BE2C (cell line): ENCODE measurements around the gene AXIN1.

Experiments used
- DNase-seq: peaks from one replicate; pipeline ENCODE4 v3.0.0-alpha.2; 2020
- H3K27me3 ChIP-seq: fragments of 250-450 bp; sonication (Bioruptor Pico); 2 replicates; pipeline ENCODE4 v1.5.1; 2020; ENCODE audit warnings: mild to moderate bottlenecking
- H3K36me3 ChIP-seq: fragments of 250-450 bp; sonication (Bioruptor Pico); 2 replicates; pipeline ENCODE4 v1.5.1; 2020; ENCODE audit warnings: mild to moderate bottlenecking
- H3K4me1 ChIP-seq: fragments of 250-450 bp; sonication (Bioruptor Pico); 2 replicates; pipeline ENCODE4 v1.5.1; 2020
- H3K4me3 ChIP-seq: 2 replicates; pipeline ENCODE4 v1.5.1; 2011; ENCODE audit warnings: low read depth, low read length
- H3K9me3 ChIP-seq: fragments of 250-450 bp; sonication (Bioruptor Pico); 2 replicates; pipeline ENCODE4 v1.5.1; 2020
- CTCF ChIP-seq: IDR thresholded peaks from 2 replicates; pipeline ENCODE4 v1.5.1; 2012; ENCODE audit warnings: mild to moderate bottlenecking, low read depth, low read length

Gene AXIN1

GRCh38 chr16:293043-293775 is 59.3 kb downstream of the AXIN1 start:
- Histone ChIP-seq H3K4me3 (no peak overlapping the region), H3K9me3 (no peaks in the 10 kb centered on the region), H3K4me1 (no peaks in the 10 kb centered on the region), H3K27me3 (no peaks in the 10 kb centered on the region), H3K36me3 (peaks cover 7% of the 10 kb centered on the region)
- DNase-seq, result no peak
- no peak for TF ChIP-seq CTCF

GRCh38 chr16:291539-291938 is 61.0 kb downstream of the AXIN1 start:
- Histone ChIP-seq H3K4me1 (no peaks in the 10 kb centered on the region), H3K27me3 (no peaks in the 10 kb centered on the region), H3K9me3 (no peaks in the 10 kb centered on the region), H3K36me3 (peaks cover 21% of the 10 kb centered on the region), H3K4me3 (no peak overlapping the region)
- no peak for TF ChIP-seq CTCF
- DNase-seq, result no peak

GRCh38 chr16:290681-291405 is 61.7 kb downstream of the AXIN1 start:
- no peak overlapping the region for H3K4me3 ChIP-seq
- DNase-seq, result peak; percentile 15
- no peaks in the 10 kb centered on the region for H3K9me3 ChIP-seq
- H3K27me3 ChIP-seq, result no peaks in the 10 kb centered on the region
- no peak for TF ChIP-seq CTCF
- H3K4me1 ChIP-seq, result no peaks in the 10 kb centered on the region
- peaks cover 24% of the 10 kb centered on the region for H3K36me3 ChIP-seq

GRCh38 chr16:290015-290680 is 62.4 kb downstream of the AXIN1 start:
- Histone ChIP-seq H3K4me1 (no peaks in the 10 kb centered on the region), H3K27me3 (no peaks in the 10 kb centered on the region), H3K9me3 (no peaks in the 10 kb centered on the region), H3K36me3 (peaks cover 24% of the 10 kb centered on the region), H3K4me3 (no peak overlapping the region)
- no peak for DNase-seq
- TF ChIP-seq CTCF, result no peak

- H3K27me3 ChIP-seq, result no peaks in the 10 kb centered on the region
- no peak overlapping the region for H3K4me3 ChIP-seq
- DNase-seq, result no peak
- no peak for TF ChIP-seq CTCF
- peaks cover 29% of the 10 kb centered on the region for H3K36me3 ChIP-seq
- H3K4me1 ChIP-seq, result no peaks in the 10 kb centered on the region
- no peaks in the 10 kb centered on the region for H3K9me3 ChIP-seq
Observed at GRCh38 chr16:289395-289997, 63.0 kb downstream of the AXIN1 start.
